HG02870 (cell line): ENCODE results near the gene HSDL2.
"Not testable (repeated sequence)": the region's sequence is repeated elsewhere in the genome, so short reads cannot be mapped to it uniquely, and the experiment has no call there.

ENCODE experiments used
- ATAC-seq: cut with Tn5 transposase; IDR thresholded peaks from one replicate; pipeline ENCODE4 v1.9.1; 2021; ENCODE audit warnings: mild to moderate bottlenecking, moderate library complexity; ENCODE audit not compliant: unreplicated experiment

The HSDL2 gene

DNA sequence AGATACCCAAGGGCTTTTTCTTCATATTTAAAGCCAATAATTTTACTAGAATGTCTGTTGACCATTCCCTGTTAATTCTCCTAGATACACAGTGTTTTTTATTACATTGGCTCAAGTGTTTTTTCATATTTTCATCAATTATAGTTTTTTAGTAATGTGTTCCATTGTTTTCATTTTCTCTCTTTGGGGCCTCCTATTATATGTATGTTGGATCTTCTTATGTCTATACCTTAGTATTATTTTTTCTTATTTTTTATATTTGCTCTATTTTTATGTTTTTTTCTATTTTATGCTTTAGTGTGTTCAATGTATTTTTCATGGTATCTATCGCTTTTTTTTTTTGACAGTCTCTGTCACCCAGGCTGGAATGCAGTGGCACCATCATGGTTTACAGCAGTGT is 114.2 kb downstream of the HSDL2 start:
- no peak for ATAC-seq

DNA sequence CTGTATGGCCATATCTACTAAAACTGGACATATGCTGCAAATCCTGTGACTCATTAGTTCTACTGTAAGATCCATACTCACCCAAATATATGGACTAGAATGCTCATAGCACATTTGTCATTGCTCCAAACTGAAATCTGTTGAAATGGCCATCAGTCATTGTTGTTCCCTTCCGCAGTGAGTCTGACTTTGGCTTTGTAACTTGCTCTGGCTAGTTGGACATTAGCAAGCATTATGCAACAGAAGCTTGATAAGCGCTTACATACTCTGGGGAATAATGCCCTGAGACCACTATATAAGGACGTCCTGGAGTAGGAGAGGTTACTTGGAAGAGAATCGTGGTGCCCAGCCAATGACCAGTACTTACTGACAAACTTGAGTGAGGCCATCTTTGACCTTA is 115.7 kb downstream of the HSDL2 start:
- no peak for ATAC-seq

DNA sequence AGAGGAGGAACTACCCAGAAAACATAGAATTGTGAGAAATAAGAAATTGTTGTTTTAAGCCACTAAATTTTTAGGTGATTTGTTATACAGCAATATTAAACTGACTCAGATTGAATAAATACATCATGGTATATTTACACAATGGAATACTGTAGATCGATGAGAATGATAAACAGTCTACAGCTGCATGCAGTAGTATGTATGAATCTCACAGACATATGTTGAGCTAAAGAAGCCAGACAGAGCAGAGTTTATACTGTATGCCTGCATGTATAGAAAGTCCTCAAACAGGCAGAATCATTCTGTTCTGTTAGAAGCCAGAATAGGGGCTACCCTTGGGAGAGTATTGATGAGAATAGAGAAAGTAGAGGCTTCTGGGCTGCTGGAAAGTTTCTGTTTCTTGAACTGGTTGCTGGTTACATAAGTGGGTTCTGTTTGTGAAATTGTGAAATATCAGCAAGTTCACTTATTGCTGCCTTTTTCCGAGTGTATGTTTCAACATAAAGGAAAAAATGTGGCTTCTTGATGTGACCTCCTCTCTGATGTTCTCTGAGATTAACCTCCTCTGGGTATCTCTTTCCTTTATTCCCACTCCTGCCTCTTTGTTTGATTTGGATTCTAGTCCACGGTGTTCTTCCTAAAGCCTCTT is 116.3 kb downstream of the HSDL2 start:
- ATAC-seq, result no peak

DNA sequence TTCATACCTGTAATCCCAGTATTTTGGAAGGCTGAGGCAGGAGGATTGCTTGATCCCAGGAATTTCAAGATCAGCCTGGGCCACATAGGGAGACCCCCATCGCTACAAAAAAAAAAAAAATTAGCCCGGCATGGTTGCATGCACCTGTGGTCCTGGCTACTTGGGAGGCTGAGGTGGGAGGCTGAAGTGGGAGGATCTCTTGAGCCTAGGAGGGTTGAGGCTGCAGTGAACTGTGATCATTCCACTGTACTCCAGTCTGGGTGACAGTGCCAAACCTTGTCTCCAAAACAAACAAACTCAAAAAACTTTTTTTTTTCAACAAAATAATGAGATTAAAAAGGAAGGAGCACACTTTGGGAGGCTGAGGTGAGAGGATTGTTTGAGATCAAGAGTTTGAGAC is 120.9 kb downstream of the HSDL2 start:
- ATAC-seq, result no peak

DNA sequence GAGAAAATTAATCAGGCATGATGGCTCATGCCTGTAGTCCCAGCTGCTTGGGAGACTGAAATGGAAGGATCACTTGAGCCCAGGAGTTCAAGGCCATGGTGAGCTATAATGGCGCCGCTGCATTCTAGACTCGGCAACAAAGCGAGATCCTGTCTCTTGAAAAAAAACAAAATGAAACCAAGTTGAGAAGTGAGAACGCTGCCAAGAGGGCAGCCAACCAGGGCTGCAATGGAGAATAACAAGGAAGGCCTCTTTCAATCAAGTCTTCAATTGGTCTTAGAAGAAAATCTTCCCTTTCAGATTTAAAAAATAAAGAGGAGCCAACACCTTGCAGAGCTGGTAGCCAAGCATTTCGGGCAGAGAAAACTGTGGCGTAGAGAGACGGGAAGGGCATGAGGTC is 121.4 kb downstream of the HSDL2 start:
- ATAC-seq, result no peak

DNA sequence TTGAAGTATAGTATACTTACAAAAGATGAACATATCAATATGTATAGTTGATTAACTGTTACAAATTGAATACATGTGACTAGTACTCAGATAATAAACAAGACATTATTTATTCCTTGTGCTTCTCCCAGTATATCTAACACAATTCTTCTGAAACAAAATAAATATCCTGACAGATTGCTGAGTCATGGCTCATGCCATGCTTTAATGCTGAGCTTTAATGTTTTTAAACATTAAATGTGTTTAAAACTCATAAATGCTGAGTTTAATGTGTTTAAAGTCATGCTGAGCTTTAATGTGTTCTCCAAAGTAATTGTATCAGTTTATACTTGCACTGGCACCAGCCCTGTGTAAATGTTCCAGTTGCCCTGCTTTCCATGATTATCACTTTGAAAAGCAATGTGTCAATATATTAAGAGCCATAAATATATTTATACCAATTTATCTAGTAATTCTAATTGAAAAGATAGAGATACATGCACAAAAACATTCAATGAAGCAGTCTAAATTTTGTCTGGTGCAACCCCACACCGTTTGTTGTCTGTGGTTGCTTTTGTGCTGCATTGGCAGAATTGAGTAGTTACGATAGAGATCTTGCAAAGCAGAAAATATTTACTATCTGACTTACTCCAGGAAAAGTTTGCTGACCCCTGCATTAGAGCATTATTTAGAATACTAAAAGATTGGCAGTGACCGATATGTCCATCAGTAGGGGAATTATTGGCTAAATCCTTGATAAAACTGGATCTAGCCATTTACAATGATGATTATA is 122.5 kb downstream of the HSDL2 start:
- ATAC-seq, result no peak

DNA sequence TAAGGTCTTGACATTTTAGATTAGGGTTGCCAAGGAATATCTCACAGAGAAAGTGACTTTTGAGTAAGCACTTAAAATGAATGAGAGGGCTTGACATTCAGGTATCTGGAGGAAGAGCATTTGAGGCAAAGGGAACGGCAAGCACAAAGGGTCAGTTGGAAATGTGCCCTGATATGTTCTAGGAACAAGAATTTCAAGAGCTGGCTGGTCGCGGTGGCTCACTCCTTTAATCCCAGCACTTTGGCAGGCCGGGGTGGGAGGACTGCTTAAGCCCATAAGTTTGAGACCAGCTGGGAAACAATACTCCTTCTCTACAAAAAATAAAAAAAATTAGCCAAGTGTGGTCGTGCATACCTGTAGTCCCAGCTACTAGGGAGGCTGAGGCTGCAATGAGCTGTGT is 123.3 kb downstream of the HSDL2 start:
- no peak for ATAC-seq

DNA sequence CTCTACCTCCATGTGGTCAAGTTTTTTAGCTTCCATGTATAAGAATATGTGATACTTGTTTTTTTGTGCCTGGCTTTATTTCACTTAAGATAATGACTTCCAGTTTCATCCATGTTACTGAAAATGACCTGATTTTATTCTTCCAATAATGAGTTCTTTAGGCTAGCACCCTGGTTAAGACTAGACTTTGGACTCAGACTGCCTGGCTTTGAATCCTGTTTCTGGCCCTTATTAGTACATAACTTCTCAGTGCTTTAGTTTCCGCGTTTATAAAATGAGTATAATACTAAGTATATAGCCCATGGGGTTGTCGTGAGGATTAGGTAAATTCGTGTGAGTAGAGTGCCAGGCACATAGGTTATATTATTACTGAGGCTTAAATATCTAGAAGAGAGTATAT is 125.2 kb downstream of the HSDL2 start:
- ATAC-seq, result no peak

DNA sequence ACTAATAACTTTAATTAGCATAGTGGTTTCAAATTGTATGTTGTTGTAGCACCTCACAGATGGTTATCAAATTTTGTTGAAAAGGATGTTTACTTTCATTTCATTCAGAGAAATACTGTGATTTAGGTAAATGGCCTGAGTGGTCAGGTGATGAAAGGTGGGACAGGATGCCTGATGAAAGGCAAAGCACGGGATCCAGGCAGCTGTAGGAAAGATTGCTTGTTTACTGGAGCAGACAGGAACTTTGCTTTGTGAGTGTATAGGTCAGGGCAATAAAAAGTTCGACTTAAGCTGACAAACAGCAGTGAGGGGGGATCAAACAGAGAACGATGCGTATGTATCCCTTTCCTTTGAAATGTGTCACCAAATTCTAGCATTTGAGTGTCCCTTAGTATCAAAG is 125.7 kb downstream of the HSDL2 start:
- ATAC-seq, result no peak

DNA sequence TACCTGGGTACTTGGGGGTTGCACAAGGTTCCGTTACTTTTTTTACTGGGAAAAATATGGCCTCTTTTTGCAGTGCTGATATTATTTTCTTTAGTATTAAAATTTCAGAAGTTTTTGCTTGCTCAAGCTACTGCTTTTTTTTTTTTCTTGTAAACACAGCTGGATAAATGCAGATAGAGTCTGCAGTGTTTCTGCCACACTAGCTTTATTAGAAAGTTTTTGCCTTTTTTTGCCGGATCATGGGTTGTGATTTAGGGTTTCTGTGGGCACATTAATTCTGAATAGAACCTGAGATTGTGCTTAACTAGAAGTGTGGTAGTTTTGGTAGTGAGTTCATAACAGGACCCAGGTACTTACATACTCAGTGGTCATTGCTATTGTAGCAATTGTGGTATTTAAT is 126.7 kb downstream of the HSDL2 start:
- no peak for ATAC-seq

DNA sequence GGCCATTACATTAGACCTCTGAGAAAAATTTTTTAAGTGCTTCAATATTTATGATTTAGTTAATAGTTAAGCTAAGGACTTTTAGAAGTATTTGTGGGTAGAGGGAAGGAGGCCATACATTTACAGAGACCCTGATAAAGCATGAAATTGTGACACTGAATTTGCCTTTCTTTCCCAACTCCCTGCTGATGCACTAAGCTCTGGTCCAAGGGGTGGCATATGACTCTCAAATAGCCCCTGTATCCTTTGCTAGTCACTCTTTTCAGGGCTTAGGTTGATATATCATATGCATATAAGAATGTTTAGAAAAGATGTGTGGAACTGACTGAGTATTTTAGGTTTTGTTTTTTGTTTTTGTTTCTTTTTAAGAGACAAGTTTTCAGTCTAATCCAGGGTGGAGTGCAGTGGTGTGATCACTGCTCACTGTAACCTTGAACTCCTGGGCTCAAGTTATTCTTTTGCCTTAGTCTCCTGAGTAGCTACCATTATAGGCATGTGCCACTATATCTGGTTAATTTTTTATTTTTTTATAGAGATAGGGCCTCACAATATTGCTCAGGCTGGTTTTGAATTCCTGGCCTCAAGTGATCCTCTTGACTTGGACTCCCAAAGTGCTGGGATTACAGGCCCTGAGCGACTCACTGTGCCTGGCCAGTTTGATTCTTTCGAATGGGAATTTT is 127.2 kb downstream of the HSDL2 start:
- ATAC-seq, result no peak

DNA sequence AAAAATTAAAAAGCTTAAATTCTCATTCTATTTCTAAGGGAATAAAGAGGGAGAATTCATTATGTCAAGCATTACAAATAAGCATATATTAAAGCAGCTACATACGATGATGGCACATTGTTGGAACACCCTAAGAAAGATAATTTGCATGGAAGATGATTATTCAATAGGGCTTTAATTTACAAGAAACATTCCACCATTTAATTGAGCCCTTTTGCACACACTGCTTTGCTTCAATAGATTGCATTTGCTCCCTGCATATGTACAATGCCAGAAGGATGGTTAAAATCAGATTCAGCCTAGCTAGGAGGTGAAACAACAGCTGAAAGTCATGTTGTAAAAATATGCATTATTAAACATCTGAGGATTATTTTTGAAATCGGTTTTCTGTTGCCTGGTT is 128.5 kb downstream of the HSDL2 start:
- ATAC-seq, result no peak

DNA sequence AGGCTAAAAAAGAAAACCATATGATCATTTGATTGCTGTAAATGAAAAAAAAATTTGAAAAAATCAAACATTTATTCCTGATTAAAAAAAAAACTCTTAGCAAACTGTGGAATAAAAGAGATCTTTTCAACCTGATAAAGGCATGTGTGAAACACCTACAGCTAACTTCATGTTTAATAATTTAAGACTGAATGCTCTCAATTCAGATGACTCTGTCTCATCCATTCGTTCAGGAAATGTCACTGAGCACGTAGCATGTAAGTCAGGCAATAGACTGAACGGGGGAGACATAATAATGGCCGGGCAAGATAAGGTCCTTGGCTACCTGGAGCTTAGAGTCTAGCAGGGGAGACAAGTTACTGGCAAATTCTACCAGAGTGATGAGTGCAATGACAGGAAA is 132.5 kb downstream of the HSDL2 start:
- ATAC-seq, result not testable (repeated sequence)

DNA sequence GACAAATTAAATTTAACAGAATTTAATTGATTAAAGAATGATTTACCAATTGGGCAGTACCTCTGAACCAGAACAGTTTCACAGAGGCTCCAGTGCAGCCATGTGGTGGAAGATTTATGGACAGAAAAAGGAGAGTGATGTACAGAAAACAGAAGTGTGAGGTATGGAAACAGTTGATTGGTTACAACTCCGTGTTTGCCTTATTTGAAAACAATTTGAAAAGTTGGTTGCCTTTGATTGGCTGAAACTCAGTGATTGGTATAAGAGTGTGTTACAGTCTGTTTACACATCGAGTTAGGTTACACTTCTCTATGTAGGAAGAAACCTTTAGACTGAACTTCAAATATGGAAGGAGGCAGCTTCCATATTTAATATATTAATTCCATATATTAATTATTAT is 136.9 kb downstream of the HSDL2 start:
- ATAC-seq, result no peak

DNA sequence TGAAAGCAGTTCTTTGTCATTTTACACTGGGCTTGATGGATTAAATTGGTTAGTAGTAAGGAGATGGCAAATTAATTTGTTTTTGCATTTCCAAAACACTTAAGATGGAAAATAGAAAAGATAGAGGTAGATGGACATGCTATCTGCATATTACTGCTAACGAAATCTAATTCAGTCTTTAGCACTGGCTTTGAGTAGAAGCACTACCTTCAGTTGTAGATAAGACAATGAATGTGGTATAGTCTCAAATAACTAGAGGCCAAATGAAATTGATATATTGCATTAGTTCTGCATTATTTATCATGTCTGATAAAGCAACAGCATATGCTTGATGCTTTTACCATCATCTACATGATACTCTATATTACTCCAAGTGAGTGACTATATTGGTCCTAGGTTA is 140.2 kb downstream of the HSDL2 start:
- no peak for ATAC-seq

DNA sequence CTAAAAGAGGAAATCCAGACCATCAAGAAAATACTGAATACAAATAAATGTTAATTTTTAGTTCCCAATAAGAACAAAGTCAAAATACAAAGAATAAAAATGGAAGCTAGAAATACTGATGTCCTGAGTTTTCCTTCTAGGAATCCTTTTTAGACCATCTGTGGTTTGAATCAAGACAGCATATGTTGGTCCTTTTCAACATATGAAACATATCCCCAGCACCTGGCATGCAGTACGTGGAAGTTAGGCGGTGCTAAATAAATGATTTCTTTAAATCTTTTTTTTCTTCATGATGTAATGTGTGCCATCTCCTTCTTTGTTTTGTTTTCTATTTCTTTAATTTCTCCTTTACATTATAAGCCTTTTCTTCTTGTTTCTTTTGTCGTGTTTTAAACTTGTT is 140.7 kb downstream of the HSDL2 start:
- ATAC-seq, result no peak
